H1 (cell line): ENCODE results near the gene TBC1D17. TPM values are rescaled to one million over a fixed set of nuclear protein-coding genes. Genes with fewer than 3 reads are reported as not detected.
A peak's percentile ranks its signal among the peaks of the same experiment; 100 is the strongest.

Experiments used
- CTCF ChIA-PET: fragments of 300-600 bp; sonication (Branson Sonifier 250); formaldehyde crosslinking; loops from one replicate; lab custom pipeline; 2021; ENCODE audit not compliant: partially characterized antibody; lab: Charles Lee
- POLR2A ChIA-PET: fragments of 300-600 bp; sonication (Branson Sonifier 250); formaldehyde crosslinking; loops from one replicate; lab custom pipeline; 2021; ENCODE audit warnings: inconsistent platforms; ENCODE audit not compliant: partially characterized antibody; lab: Charles Lee
- DNase-seq, 2 experiments: peaks; one replicate each; pipeline versions ENCODE4 v3.0.0 to v3.0.0-alpha.2; 2010 to 2022; ENCODE audit warnings: low spot score in 2 of 2, low read depth in 1 of 2, mixed read lengths in 1 of 2
- FAIRE-seq: peaks from 2 replicates; lab custom pipeline; 2011; peaks lifted over from hg19 to GRCh38; lab: Jason Lieb, UNC
- H2AFZ ChIP-seq: 2 replicates; pipeline ENCODE4 v1.8.1; 2012; ENCODE audit warnings: low read length, inconsistent platforms
- H2AK5ac ChIP-seq: 2 replicates; pipeline ENCODE4 v1.6.1; 2013; ENCODE audit warnings: low read depth, low read length
- H2BK120ac ChIP-seq: replicated peaks from 2 replicates; pipeline ENCODE3; 2013; ENCODE audit warnings: low read depth, low read length, inconsistent platforms
- H2BK12ac ChIP-seq: 2 replicates; pipeline ENCODE4 v1.6.1; 2013; ENCODE audit warnings: low read depth, low read length
- H2BK15ac ChIP-seq: 2 replicates; pipeline ENCODE4 v1.6.1; 2013; ENCODE audit warnings: low read length
- H2BK20ac ChIP-seq: 2 replicates; pipeline ENCODE4 v1.6.1; 2013; ENCODE audit warnings: low read length
- H2BK5ac ChIP-seq: 2 replicates; pipeline ENCODE4 v1.6.1; 2013; ENCODE audit warnings: low read depth, low read length
- H3K14ac ChIP-seq: 2 replicates; pipeline ENCODE4 v1.6.1; 2013; ENCODE audit warnings: inconsistent platforms; ENCODE audit not compliant: insufficient read length
- H3K18ac ChIP-seq: 2 replicates; pipeline ENCODE4 v1.6.1; 2013; ENCODE audit warnings: low read length; ENCODE audit errors: extremely low read depth
- H3K23ac ChIP-seq: 2 replicates; pipeline ENCODE4 v1.6.1; 2013; ENCODE audit warnings: inconsistent platforms; ENCODE audit not compliant: insufficient read length
- H3K23me2 ChIP-seq: 2 replicates; pipeline ENCODE4 v1.6.1; 2013; ENCODE audit warnings: low read depth, low read length
- H3K27ac ChIP-seq: 2 replicates; pipeline ENCODE4 v1.6.1; 2011; ENCODE audit warnings: low read depth, low read length, inconsistent platforms
- H3K27me3 ChIP-seq, 4 experiments: replicated peaks in 1 of 4; 1 replicate in 1 of 4; 2 replicates in 3 of 4; pipeline versions ENCODE4 v1.6.1 to v1.8.1; 2011 to 2013; ENCODE audit warnings: low read length in 3 of 4, mild to moderate bottlenecking in 3 of 4, inconsistent platforms in 2 of 4, mixed read lengths in 2 of 4, moderate library complexity in 1 of 4; ENCODE audit not compliant: control insufficient read depth in 3 of 4, insufficient read depth in 3 of 4; ENCODE audit errors: extremely low read depth in 1 of 4
- H3K36me3 ChIP-seq, 4 experiments: 2 replicates each; pipeline versions ENCODE4 v1.6.1 to v1.8.1; 2011 to 2013; ENCODE audit warnings: mild to moderate bottlenecking in 4 of 4, low read length in 3 of 4, moderate library complexity in 2 of 4, control low read depth in 1 of 4, inconsistent platforms in 1 of 4; ENCODE audit not compliant: insufficient read depth in 4 of 4, control insufficient read depth in 2 of 4
- H3K4ac ChIP-seq: replicated peaks from 2 replicates; pipeline ENCODE3; 2013; ENCODE audit warnings: low read length, low read depth, mixed read lengths, inconsistent platforms; ENCODE audit not compliant: insufficient read length
- H3K4me1 ChIP-seq, 4 experiments: replicated peaks in 1 of 4; 1 replicate in 1 of 4; 2 replicates in 3 of 4; pipeline versions ENCODE4 v1.6.1 to v1.8.1; 2011 to 2013; ENCODE audit warnings: low read length in 3 of 4, inconsistent platforms in 2 of 4, mixed read lengths in 1 of 4; ENCODE audit not compliant: insufficient read depth in 4 of 4, control insufficient read depth in 3 of 4
- H3K4me2 ChIP-seq, 2 experiments: 2 replicates each; pipeline versions ENCODE4 v1.6.1 to v1.8.1; 2011 to 2013; ENCODE audit warnings: low read depth in 2 of 2, low read length in 2 of 2, control low read depth in 1 of 2, inconsistent platforms in 1 of 2, mild to moderate bottlenecking in 1 of 2; ENCODE audit not compliant: insufficient read depth in 1 of 2
- H3K4me3 ChIP-seq, 4 experiments: fragments of 200-600, 300-600 bp in 1 of 4; sonication (generic), shearing (Covaris generic), sonication (Bioruptor Twin) in 1 of 4; 2 replicates each; pipeline versions ENCODE4 v1.5.1 to v1.8.1; 2011 to 2016; ENCODE audit warnings: low read length in 4 of 4, low read depth in 3 of 4, control low read depth in 2 of 4, inconsistent platforms in 2 of 4, mild to moderate bottlenecking in 2 of 4, mixed read lengths in 1 of 4, moderate library complexity in 1 of 4; ENCODE audit not compliant: insufficient read depth in 2 of 4; ENCODE audit errors: extremely low read depth in 1 of 4
- H3K56ac ChIP-seq: replicated peaks from 2 replicates; pipeline ENCODE3; 2013; ENCODE audit warnings: low read depth, mild to moderate bottlenecking, mixed read lengths, low read length, inconsistent platforms; ENCODE audit not compliant: insufficient read length
- H3K79me1 ChIP-seq: 2 replicates; pipeline ENCODE4 v1.6.1; 2013; ENCODE audit warnings: low read depth, low read length, control low read depth
- H3K79me2 ChIP-seq, 2 experiments: 2 replicates each; pipeline versions ENCODE4 v1.6.1 to v1.8.1; 2012 to 2013; ENCODE audit warnings: low read length in 2 of 2, mild to moderate bottlenecking in 2 of 2, inconsistent platforms in 1 of 2; ENCODE audit not compliant: insufficient read depth in 2 of 2, control insufficient read depth in 1 of 2
- H3K9ac ChIP-seq, 4 experiments: replicated peaks in 1 of 4; 1 replicate in 1 of 4; 2 replicates in 3 of 4; pipeline versions ENCODE4 v1.6.1 to v1.8.1; 2011 to 2013; ENCODE audit warnings: low read depth in 3 of 4, low read length in 3 of 4, control low read depth in 2 of 4, mild to moderate bottlenecking in 2 of 4, moderate library complexity in 2 of 4, inconsistent platforms in 1 of 4; ENCODE audit errors: extremely low read depth in 1 of 4
- H3K9me3 ChIP-seq, 2 experiments: 2 replicates each; pipeline versions ENCODE4 v1.6.1 to v1.8.1; 2012 to 2013; ENCODE audit warnings: mild to moderate bottlenecking in 2 of 2, moderate library complexity in 2 of 2, control low read depth in 1 of 2, inconsistent platforms in 1 of 2, low read depth in 1 of 2, low read length in 1 of 2, mixed read lengths in 1 of 2; ENCODE audit not compliant: insufficient read depth in 2 of 2
- H4K20me1 ChIP-seq, 2 experiments: replicated peaks in 1 of 2; 2 replicates each; pipeline versions ENCODE3 to v1.8.1; 2011 to 2013; ENCODE audit warnings: inconsistent platforms in 2 of 2, low read length in 2 of 2, mild to moderate bottlenecking in 1 of 2; ENCODE audit not compliant: insufficient read depth in 2 of 2, control insufficient read depth in 1 of 2
- H4K5ac ChIP-seq: 2 replicates; pipeline ENCODE4 v1.6.1; 2013; ENCODE audit warnings: low read length, low read depth, mixed read lengths, inconsistent platforms; ENCODE audit not compliant: insufficient read length
- H4K8ac ChIP-seq: 2 replicates; pipeline ENCODE4 v1.8.0; 2013; ENCODE audit warnings: mild to moderate bottlenecking, moderate library complexity, low read length, inconsistent platforms; ENCODE audit not compliant: insufficient read depth; ENCODE audit errors: extremely low read depth
- H4K91ac ChIP-seq: replicated peaks from 2 replicates; pipeline ENCODE3; 2013; ENCODE audit warnings: low read length, mixed read lengths, inconsistent platforms; ENCODE audit not compliant: insufficient read length
- ASH2L ChIP-seq: fragments of 200-600, 300-600 bp; sonication (generic); IDR thresholded peaks from one replicate; pipeline ENCODE4 v1.7.1; 2017; ENCODE audit warnings: low read length
- BCL11A ChIP-seq, 2 experiments: IDR thresholded peaks; one replicate each; pipeline ENCODE4 v1.6.1; 2011; ENCODE audit warnings: low read depth in 2 of 2, low read length in 2 of 2, mild to moderate bottlenecking in 2 of 2
- CBX5 ChIP-seq: fragments of 300-800, 300-1000 bp; sonication (generic); IDR thresholded peaks from 2 replicates; pipeline ENCODE4 v1.7.1; 2016; ENCODE audit warnings: antibody characterized with exemption, low read length, low read depth
- FOSL1 ChIP-seq: IDR thresholded peaks from 2 replicates; pipeline ENCODE4 v1.6.1; 2011; ENCODE audit warnings: mild to moderate bottlenecking, low read depth, low read length, moderate library complexity; ENCODE audit not compliant: insufficient read depth
- GTF2F1 ChIP-seq: IDR thresholded peaks from 2 replicates; pipeline ENCODE4 v1.6.1; 2012; ENCODE audit warnings: low read depth, low read length, improper control_type of control experiment, borderline replicate concordance
- KDM1A ChIP-seq: fragments of 200-600, 300-600 bp; sonication (generic); IDR thresholded peaks from 2 replicates; pipeline ENCODE4 v1.7.1; 2016; ENCODE audit warnings: mild to moderate bottlenecking, low read length, borderline replicate concordance
- MAFK ChIP-seq: IDR thresholded peaks from 2 replicates; pipeline ENCODE4 v1.6.1; 2012; ENCODE audit warnings: low read depth, mild to moderate bottlenecking, improper control_type of control experiment, low read length
- TBP ChIP-seq: IDR thresholded peaks from 2 replicates; pipeline ENCODE4 v1.6.1; 2011; ENCODE audit warnings: low read depth, low read length, improper control_type of control experiment
- WGBS, 2 experiments: shearing (Covaris generic) in 1 of 2; methylation state at CpG; one replicate each; pipeline versions ENCODE4 v1.1.6 to v1.1.7; 2013 to 2015; ENCODE audit warnings: low lambda C conversion rate in 2 of 2, mixed read lengths in 2 of 2, inconsistent platforms in 1 of 2, low coverage in 1 of 2, missing lambda C conversion rate in 1 of 2; ENCODE audit not compliant: insufficient replicate concordance in 2 of 2, insufficient coverage in 1 of 2, insufficient read length in 1 of 2; ENCODE audit errors: extremely low coverage in 1 of 2, missing lambda C conversion rate in 1 of 2; 5-methylcytosine and 5-hydroxymethylcytosine counted together
- polyA plus RNA-seq, 7 experiments: library from polyadenylated mRNA; depleted of rRNA in 3 of 7; stranded (reverse) in 5 of 7; unstranded in 2 of 7; fragments of >200 nt in 5 of 7; fragments of 200-250 nt in 2 of 7; gene quantifications; 1 replicate in 5 of 7; 2 replicates in 1 of 7; 4 replicates in 1 of 7; pipeline versions ENCODE4 v1.2.1 to v1.2.3, GENCODE V29; 2011 to 2013; ENCODE audit warnings: missing spikeins in 2 of 7, mixed read lengths in 2 of 7
- total RNA-seq: library from RNA; stranded (reverse); fragmentation: NEBNext Ultra II Directional; extraction: Animal tissue kit (Norgen Biotek cat#: 25700); gene quantifications from 2 replicates; pipeline ENCODE4 v1.2.1, GENCODE V29; 2021
- TF ChIP-seq, protein P1 (sequence below): IDR thresholded peaks from 2 replicates; pipeline ENCODE4 v1.6.1; 2012; ENCODE audit warnings: low read length, inconsistent platforms
- TF ChIP-seq, protein P2 (sequence below): IDR thresholded peaks from 2 replicates; pipeline ENCODE4 v1.6.1; 2012; ENCODE audit warnings: inconsistent platforms

TBC1D17 gene
- total and polyA plus RNA-seq, 2 of the 8 experiments (the other 6 are each of a cell fraction or from before 2014, with no cell fraction given), result 30.3 to 44.9 TPM

DNA sequence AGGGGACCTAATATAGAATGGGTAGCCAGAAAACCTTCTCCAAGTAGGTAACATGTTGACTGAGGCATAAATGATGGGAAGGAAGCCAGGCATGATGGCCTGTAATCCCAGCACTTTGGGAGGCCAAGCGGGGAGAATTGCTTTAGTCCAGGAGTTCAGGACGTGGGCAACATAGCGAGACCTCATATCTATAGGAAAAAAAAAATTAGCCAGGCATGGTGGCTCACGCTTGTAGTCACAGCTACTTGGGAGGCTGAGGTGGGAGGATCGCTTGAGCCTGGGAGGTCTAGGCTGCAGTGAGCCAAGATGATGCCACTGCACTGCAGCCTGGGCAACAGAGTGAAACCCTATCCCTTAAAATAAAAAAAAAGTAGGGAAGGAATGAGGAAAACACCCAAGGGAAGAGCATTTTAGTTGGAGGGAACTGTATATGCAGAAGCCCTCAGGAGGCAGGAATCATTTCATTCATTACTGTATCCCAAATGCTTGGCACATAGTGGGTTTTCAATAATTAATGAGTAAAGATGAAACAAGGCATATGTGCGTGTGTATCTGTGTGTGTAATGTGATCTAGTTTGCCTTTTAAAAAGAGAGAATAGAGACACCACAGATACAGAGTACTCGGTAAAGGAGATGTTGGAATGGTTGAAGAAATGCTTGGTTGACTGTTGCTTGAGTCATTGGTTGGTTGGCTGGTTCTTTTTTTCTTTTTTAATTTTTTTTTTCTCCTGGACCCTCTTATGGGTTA is 54.0 kb downstream of the TBC1D17 start:
- Histone ChIP-seq H2BK5ac (no peak overlapping the region), H3K27ac (no peak overlapping the region), H4K20me1 (peaks cover 0 to 5% of the 10 kb centered on the region in 2 experiments), H3K9me3 (no peaks in the 10 kb centered on the region), H3K79me2 (peaks cover 13 to 27% of the 10 kb centered on the region in 2 experiments), H4K91ac (no peak overlapping the region), H4K8ac (no peak overlapping the region), H4K5ac (no peak overlapping the region), H2AFZ (no peak overlapping the region), H3K27me3 (no peaks in the 10 kb centered on the region), H2BK12ac (no peak overlapping the region), H3K4me1 (peaks cover 0 to 5% (median under 1%) of the 10 kb centered on the region in 4 experiments; a peak in 3 of 7 replicates), H3K79me1 (peaks cover 8% of the 10 kb centered on the region), H3K4me2 (peak overlapping the region in 1 of 2 experiments; percentile 60; a peak in 1 of 4 replicates), H2AK5ac (no peak overlapping the region), H3K4me3 (no peak overlapping the region), H3K23me2 (peaks cover 9% of the 10 kb centered on the region), H3K23ac (no peak overlapping the region), H2BK20ac (no peak overlapping the region), H3K56ac (no peak overlapping the region), H2BK120ac (no peak overlapping the region), H2BK15ac (no peak overlapping the region), H3K36me3 (peaks cover 8 to 14% (median 11%) of the 10 kb centered on the region in 4 experiments; a peak in 7 of 8 replicates), H3K4ac (no peak overlapping the region), H3K14ac (no peak overlapping the region), H3K9ac (no peak overlapping the region), H3K18ac (no peak overlapping the region)
- CTCF ChIA-PET, result interaction anchor here (2.5 kb wide), 1 partner anchor 52 kb away, joined by 11 read pairs; no protein-coding TSS in a partner anchor
- 85% methylated on average over 7 of the region's 7 CpGs; no CpG with 5 or more reads in 1 of the 2 experiments for WGBS, 2 experiments
- POLR2A ChIA-PET, result interaction anchor here (0.6 to 15.1 kb wide), 7 partner anchors 19 to 165 kb away, joined by 4 to 373 read pairs (median 29); partner anchors contain the start of genes AKT1S1, IL4I1 and TBC1D17
- FAIRE-seq (no peak), DNase-seq (no peak)
- TF ChIP-seq MAFK (no peak), ASH2L (no peak), KDM1A (no peak), GTF2F1 (no peak), BCL11A (IDR thresholded peaks at IDR 0.05; ENCODE audit: low read depth in 2 of 2, low read length in 2 of 2) (no peak), CBX5 (no peak), FOSL1 (no peak), TBP (no peak)
- TF ChIP-seq, protein P1, sequence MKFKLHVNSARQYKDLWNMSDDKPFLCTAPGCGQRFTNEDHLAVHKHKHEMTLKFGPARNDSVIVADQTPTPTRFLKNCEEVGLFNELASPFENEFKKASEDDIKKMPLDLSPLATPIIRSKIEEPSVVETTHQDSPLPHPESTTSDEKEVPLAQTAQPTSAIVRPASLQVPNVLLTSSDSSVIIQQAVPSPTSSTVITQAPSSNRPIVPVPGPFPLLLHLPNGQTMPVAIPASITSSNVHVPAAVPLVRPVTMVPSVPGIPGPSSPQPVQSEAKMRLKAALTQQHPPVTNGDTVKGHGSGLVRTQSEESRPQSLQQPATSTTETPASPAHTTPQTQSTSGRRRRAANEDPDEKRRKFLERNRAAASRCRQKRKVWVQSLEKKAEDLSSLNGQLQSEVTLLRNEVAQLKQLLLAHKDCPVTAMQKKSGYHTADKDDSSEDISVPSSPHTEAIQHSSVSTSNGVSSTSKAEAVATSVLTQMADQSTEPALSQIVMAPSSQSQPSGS, result no peak
- TF ChIP-seq, protein P2, sequence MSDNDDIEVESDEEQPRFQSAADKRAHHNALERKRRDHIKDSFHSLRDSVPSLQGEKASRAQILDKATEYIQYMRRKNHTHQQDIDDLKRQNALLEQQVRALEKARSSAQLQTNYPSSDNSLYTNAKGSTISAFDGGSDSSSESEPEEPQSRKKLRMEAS, result no peak
